Measurements from ENCODE around the gene VAV3.
"Not testable (repeated sequence)": the region's sequence is repeated elsewhere in the genome, so short reads cannot be mapped to it uniquely, and the experiment has no call there.

The VAV3 gene

GRCh38 chr1:107935396-107936064, 29.4 kb downstream of the VAV3 start:
- no peak for DNase-seq

GRCh38 chr1:107934578-107934977, 30.4 kb downstream of the VAV3 start:
- DNase-seq: peak; percentile 1

- no peak for DNase-seq
Observed at GRCh38 chr1:107933736-107934135, 31.2 kb downstream of the VAV3 start.

- no peak for DNase-seq
Observed at GRCh38 chr1:107930292-107930691, 34.7 kb downstream of the VAV3 start.

- no peak for DNase-seq
Observed at GRCh38 chr1:107927820-107928219, 37.2 kb downstream of the VAV3 start.

GRCh38 chr1:107926436-107927080, 38.4 kb downstream of the VAV3 start:
- no peak for DNase-seq

GRCh38 chr1:107925565-107925964, 39.4 kb downstream of the VAV3 start:
- DNase-seq: no peak

- no peak for DNase-seq
Observed at GRCh38 chr1:107920999-107921398, 44.0 kb downstream of the VAV3 start.

- no peak for DNase-seq
Observed at GRCh38 chr1:107920561-107920960, 44.4 kb downstream of the VAV3 start.

GRCh38 chr1:107919953-107920352, 45.0 kb downstream of the VAV3 start:
- no peak for DNase-seq

GRCh38 chr1:107914119-107914765, 50.7 kb downstream of the VAV3 start:
- DNase-seq: no peak

GRCh38 chr1:107912656-107913055, 52.3 kb downstream of the VAV3 start:
- DNase-seq: no peak

GRCh38 chr1:107900090-107900945, 64.7 kb downstream of the VAV3 start:
- DNase-seq: no peak

GRCh38 chr1:107899655-107900054, 65.3 kb downstream of the VAV3 start:
- DNase-seq: no peak

- no peak for DNase-seq
Observed at GRCh38 chr1:107897438-107898345, 67.3 kb downstream of the VAV3 start.

- DNase-seq: no peak
Observed at GRCh38 chr1:107896936-107897335, 68.0 kb downstream of the VAV3 start.

- no peak for DNase-seq
Observed at GRCh38 chr1:107896401-107896800, 68.6 kb downstream of the VAV3 start.

GRCh38 chr1:107895403-107896191, 69.4 kb downstream of the VAV3 start:
- no peak for DNase-seq

- DNase-seq: no peak
Observed at GRCh38 chr1:107894605-107895004, 70.4 kb downstream of the VAV3 start.

- DNase-seq: not testable (repeated sequence)
Observed at GRCh38 chr1:107893350-107893749, 71.6 kb downstream of the VAV3 start.

- no peak for DNase-seq
Observed at GRCh38 chr1:107889524-107889923, 75.5 kb downstream of the VAV3 start.
